HG02642 (cell line): ENCODE results near the gene BMP6.

ENCODE experiments used
- ATAC-seq: cut with Tn5 transposase; IDR thresholded peaks from one replicate; pipeline ENCODE4 v1.9.1; 2021; ENCODE audit warnings: mild to moderate bottlenecking; ENCODE audit not compliant: unreplicated experiment, poor library complexity

The BMP6 gene

GRCh38 chr6:7819431-7820015, 93.6 kb downstream of the BMP6 start:
- ATAC-seq, result no peak

- ATAC-seq, result no peak
Observed at GRCh38 chr6:7820288-7820835, 94.5 kb downstream of the BMP6 start.

GRCh38 chr6:7821426-7821825, 95.5 kb downstream of the BMP6 start:
- no peak for ATAC-seq

GRCh38 chr6:7823552-7823951, 97.7 kb downstream of the BMP6 start:
- no peak for ATAC-seq

GRCh38 chr6:7825986-7826385, 100.1 kb downstream of the BMP6 start:
- no peak for ATAC-seq

GRCh38 chr6:7827142-7827541, 101.2 kb downstream of the BMP6 start:
- ATAC-seq, result no peak

- no peak for ATAC-seq
Observed at GRCh38 chr6:7828124-7828523, 102.2 kb downstream of the BMP6 start.

GRCh38 chr6:7832904-7833750, 107.2 kb downstream of the BMP6 start:
- no peak for ATAC-seq

- no peak for ATAC-seq
Observed at GRCh38 chr6:7833751-7834070, 107.8 kb downstream of the BMP6 start.

GRCh38 chr6:7836371-7837026, 110.6 kb downstream of the BMP6 start:
- ATAC-seq, result no peak

GRCh38 chr6:7841781-7842468, 116.0 kb downstream of the BMP6 start:
- no peak for ATAC-seq

GRCh38 chr6:7846966-7847818, 121.3 kb downstream of the BMP6 start:
- no peak for ATAC-seq

GRCh38 chr6:7848229-7848628, 122.3 kb downstream of the BMP6 start:
- ATAC-seq, result no peak

GRCh38 chr6:7851780-7852179, 125.9 kb downstream of the BMP6 start:
- ATAC-seq, result no peak

GRCh38 chr6:7859591-7859990, 133.7 kb downstream of the BMP6 start:
- no peak for ATAC-seq

- ATAC-seq, result no peak
Observed at GRCh38 chr6:7865781-7866180, 139.9 kb downstream of the BMP6 start.

- ATAC-seq, result no peak
Observed at GRCh38 chr6:7866526-7866925, 140.6 kb downstream of the BMP6 start.

- no peak for ATAC-seq
Observed at GRCh38 chr6:7868926-7869325, 143.0 kb downstream of the BMP6 start.

GRCh38 chr6:7878401-7878964, 152.6 kb downstream of the BMP6 start:
- no peak for ATAC-seq

GRCh38 chr6:7879043-7879442, 153.1 kb downstream of the BMP6 start:
- ATAC-seq, result no peak
